Calu3 (cell line): ENCODE results near the gene PI4K2B. TPM values are rescaled to one million over a fixed set of nuclear protein-coding genes. Genes with fewer than 3 reads are reported as not detected.

Experiments used
- BruUV-seq: library from RNA; stranded (reverse); fragments of 400-500 nt; replicated peaks from 2 replicates; lab custom pipeline; 2021; lab: Mats Ljungman, UMichigan
- CTCF ChIA-PET: fragments of 300-600 bp; sonication (Branson Sonifier 250); formaldehyde crosslinking; loops from one replicate; lab custom pipeline; 2022; ENCODE audit warnings: antibody characterized with exemption; lab: Charles Lee
- DNase-seq: peaks from one replicate; pipeline ENCODE4 v3.0.0; 2022
- H3K27ac Mint-ChIP-seq: one replicate; pipeline ENCODE4 v1.8.0; 2022; ENCODE audit warnings: mixed read lengths; ENCODE audit not compliant: unreplicated experiment
- H3K27me3 Mint-ChIP-seq: one replicate; pipeline ENCODE4 v1.8.0; 2022; ENCODE audit warnings: mixed read lengths; ENCODE audit not compliant: unreplicated experiment
- H3K36me3 Mint-ChIP-seq: one replicate; pipeline ENCODE4 v1.8.0; 2022; ENCODE audit warnings: mild to moderate bottlenecking, moderate library complexity, mixed read lengths; ENCODE audit not compliant: insufficient read depth, unreplicated experiment
- H3K4me1 Mint-ChIP-seq: one replicate; pipeline ENCODE4 v1.8.0; 2022; ENCODE audit warnings: mild to moderate bottlenecking, low read depth, mixed read lengths; ENCODE audit not compliant: unreplicated experiment
- H3K4me3 Mint-ChIP-seq: one replicate; pipeline ENCODE4 v1.8.0; 2022; ENCODE audit warnings: mild to moderate bottlenecking, low read depth, moderate library complexity, mixed read lengths; ENCODE audit not compliant: unreplicated experiment
- H3K9me3 Mint-ChIP-seq: one replicate; pipeline ENCODE4 v1.8.0; 2022; ENCODE audit warnings: low read depth, mixed read lengths; ENCODE audit not compliant: unreplicated experiment
- intact Hi-C: fragments of 100-400 bp; cut with micrococcal nuclease; formaldehyde crosslinking; loops from one replicate; pipeline ENCODE4 v1.10.0; 2022; ENCODE audit not compliant: unreplicated experiment
- total RNA-seq: library from RNA; stranded (reverse); gene quantifications from 2 replicates; pipeline ENCODE4 v1.2.3, GENCODE V29; 2022
- TF ChIP-seq, protein P1 (sequence below): fragments of 200-600 bp; IDR thresholded peaks from one replicate; pipeline ENCODE4 v1.8.0; 2022; ENCODE audit warnings: antibody characterized with exemption; ENCODE audit not compliant: unreplicated experiment

Gene PI4K2B
- total RNA-seq, 1 experiment from 2014 or later = 13.2 TPM

DNA sequence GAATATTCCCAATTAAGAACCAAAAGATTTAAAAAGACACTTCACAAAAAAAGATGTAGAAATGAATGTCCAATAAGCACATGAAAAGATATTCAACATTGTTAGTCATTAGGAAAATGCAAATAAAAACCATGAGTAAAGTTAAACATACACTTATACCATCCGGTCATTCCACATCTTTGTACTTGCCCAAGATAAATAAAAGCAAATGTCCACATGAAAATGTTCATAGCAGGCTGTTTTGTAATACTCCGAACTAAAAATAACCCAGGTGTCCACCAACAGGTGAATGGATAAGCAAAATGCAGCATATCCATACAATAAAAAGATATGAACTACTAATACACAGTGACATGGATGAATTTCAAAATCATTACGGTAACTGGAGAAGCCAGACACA is 50.1 kb downstream of the PI4K2B start:
- no peaks in the 10 kb centered on the region for H3K27me3 Mint-ChIP-seq
- intact Hi-C loops = no loop called here
- no peaks in the 10 kb centered on the region for H3K4me1 Mint-ChIP-seq
- H3K9me3 Mint-ChIP-seq = peaks cover 4% of the 10 kb centered on the region
- CTCF ChIA-PET = no interaction called here
- H3K4me3 Mint-ChIP-seq = no peak overlapping the region
- BruUV-seq = no TSS peak
- TF ChIP-seq, protein P1, sequence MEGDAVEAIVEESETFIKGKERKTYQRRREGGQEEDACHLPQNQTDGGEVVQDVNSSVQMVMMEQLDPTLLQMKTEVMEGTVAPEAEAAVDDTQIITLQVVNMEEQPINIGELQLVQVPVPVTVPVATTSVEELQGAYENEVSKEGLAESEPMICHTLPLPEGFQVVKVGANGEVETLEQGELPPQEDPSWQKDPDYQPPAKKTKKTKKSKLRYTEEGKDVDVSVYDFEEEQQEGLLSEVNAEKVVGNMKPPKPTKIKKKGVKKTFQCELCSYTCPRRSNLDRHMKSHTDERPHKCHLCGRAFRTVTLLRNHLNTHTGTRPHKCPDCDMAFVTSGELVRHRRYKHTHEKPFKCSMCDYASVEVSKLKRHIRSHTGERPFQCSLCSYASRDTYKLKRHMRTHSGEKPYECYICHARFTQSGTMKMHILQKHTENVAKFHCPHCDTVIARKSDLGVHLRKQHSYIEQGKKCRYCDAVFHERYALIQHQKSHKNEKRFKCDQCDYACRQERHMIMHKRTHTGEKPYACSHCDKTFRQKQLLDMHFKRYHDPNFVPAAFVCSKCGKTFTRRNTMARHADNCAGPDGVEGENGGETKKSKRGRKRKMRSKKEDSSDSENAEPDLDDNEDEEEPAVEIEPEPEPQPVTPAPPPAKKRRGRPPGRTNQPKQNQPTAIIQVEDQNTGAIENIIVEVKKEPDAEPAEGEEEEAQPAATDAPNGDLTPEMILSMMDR = no peak
- DNase-seq = no peak
- no peaks in the 10 kb centered on the region for H3K36me3 Mint-ChIP-seq
- H3K27ac Mint-ChIP-seq = no peak overlapping the region

DNA sequence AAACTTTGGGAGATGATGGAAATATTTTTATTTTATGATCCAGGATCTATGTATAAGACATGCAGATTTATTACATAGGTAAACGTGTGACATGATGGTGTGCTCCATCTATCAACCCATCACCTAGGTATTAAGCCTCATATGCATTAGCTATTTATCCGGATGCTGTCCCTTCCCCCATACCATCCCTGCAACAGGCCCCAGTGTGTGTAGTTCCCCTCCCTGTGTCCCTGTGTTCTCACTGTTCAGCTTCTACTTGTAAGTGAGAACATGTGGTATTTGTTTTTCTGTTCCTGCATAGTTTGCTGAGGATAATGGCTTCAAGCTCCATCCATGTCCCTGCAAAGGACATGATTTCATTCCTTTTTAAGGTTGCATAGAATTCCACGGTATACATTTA is 50.6 kb downstream of the PI4K2B start:
- H3K27ac Mint-ChIP-seq = no peak overlapping the region
- CTCF ChIA-PET = interaction anchor here (0.6 kb wide), 1 partner anchor 354 kb away, joined by 5 read pairs; no protein-coding TSS in a partner anchor
- H3K4me3 Mint-ChIP-seq = no peak overlapping the region
- no peaks in the 10 kb centered on the region for H3K4me1 Mint-ChIP-seq
- intact Hi-C loops = no loop called here
- no peak for DNase-seq
- BruUV-seq = no TSS peak
- no peaks in the 10 kb centered on the region for H3K27me3 Mint-ChIP-seq
- TF ChIP-seq, protein P1 = no peak
- H3K36me3 Mint-ChIP-seq = no peaks in the 10 kb centered on the region
- peaks cover 4% of the 10 kb centered on the region for H3K9me3 Mint-ChIP-seq

DNA sequence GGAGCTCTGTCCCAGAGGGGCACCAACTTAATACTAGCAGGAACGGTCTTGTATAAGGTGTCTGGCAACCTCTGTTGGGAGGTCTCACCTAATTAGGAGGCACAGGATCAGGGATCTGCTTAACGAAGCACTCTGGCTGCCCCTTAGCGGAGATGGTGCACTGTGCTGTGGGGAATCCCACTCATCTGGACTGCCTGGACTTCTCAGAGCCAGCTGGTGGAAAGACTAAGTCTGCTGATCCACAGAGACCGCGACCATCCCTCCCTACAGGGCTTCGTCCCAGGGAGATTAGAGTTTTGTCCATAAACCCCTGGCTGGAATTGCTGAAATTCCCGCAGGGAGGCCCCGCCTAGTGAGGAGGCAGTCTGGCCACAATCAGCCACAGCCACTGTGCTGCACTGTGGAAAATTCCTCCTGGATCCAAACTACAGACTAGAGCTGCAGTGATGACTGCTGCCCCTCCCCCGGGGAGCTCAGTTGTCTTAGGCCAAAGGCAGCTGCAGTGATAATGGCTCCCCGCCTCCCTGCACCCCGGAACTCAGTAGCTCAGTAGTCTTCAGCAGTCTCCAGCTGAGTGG is 56.7 kb downstream of the PI4K2B start:
- Mint-ChIP-seq H3K27me3 (no peaks in the 10 kb centered on the region), H3K4me3 (no peak overlapping the region), H3K9me3 (peaks cover 4% of the 10 kb centered on the region), H3K4me1 (no peaks in the 10 kb centered on the region), H3K27ac (no peak overlapping the region), H3K36me3 (no peaks in the 10 kb centered on the region)
- BruUV-seq = no TSS peak
- DNase-seq = no peak
- CTCF ChIA-PET = no interaction called here
- intact Hi-C loops = no loop called here
- TF ChIP-seq, protein P1 = no peak

DNA sequence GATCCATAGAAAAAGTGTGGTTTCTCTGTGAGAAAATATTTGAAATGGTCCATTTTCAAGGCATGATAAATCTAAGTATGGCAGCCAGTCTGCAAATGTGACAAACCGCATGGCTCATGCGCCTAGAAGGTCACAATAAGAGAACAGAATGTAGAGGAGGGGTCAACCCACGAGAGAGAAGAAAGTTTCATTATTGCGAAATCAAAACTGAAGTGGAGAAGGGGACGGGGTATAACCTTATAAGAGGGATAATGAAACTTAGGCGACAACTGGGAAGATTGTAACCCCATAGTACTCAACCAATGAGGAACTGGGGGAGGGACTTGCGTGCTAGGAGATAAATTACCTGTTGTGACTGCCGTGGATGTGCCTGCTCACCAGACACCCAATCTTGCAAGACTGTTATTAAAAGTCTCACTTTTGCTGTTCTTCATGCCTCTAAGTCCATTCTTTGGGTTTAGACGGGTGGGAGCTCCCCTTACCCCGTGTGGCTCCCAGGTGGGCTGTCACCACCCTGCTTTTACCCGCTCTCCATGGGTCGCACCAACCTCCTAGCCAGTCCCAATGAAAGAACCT is 57.4 kb downstream of the PI4K2B start:
- Mint-ChIP-seq H3K4me3 (no peak overlapping the region), H3K4me1 (no peaks in the 10 kb centered on the region), H3K27me3 (no peaks in the 10 kb centered on the region), H3K9me3 (peaks cover 4% of the 10 kb centered on the region), H3K36me3 (no peaks in the 10 kb centered on the region), H3K27ac (no peak overlapping the region)
- no peak for DNase-seq
- TF ChIP-seq, protein P1 = no peak
- intact Hi-C loops = no loop called here
- no TSS peak for BruUV-seq
- CTCF ChIA-PET = no interaction called here
